HG03342 (cell line): ENCODE measurements around the gene NCCRP1.
A peak's percentile ranks its signal among the peaks of the same experiment; 100 is the strongest.
"Not testable (repeated sequence)": the region's sequence is repeated elsewhere in the genome, so short reads cannot be mapped to it uniquely, and the experiment has no call there.

Source experiments
- ATAC-seq: cut with Tn5 transposase; IDR thresholded peaks from one replicate; pipeline ENCODE4 v1.9.1; 2021; ENCODE audit warnings: mild to moderate bottlenecking, moderate library complexity; ENCODE audit not compliant: unreplicated experiment

The NCCRP1 gene

GRCh38 chr19:39205449-39205764 is 8.6 kb downstream of the NCCRP1 start:
- ATAC-seq = no peak

- no peak for ATAC-seq
Measured at GRCh38 chr19:39206122-39206521, 9.4 kb downstream of the NCCRP1 start.

- ATAC-seq = no peak
Measured at GRCh38 chr19:39207293-39207836, 10.6 kb downstream of the NCCRP1 start.

- ATAC-seq = no peak
Measured at GRCh38 chr19:39208175-39208795, 11.5 kb downstream of the NCCRP1 start.

GRCh38 chr19:39209196-39209595 is 12.4 kb downstream of the NCCRP1 start:
- ATAC-seq = no peak

- ATAC-seq = no peak
Measured at GRCh38 chr19:39211731-39212374, 15.1 kb downstream of the NCCRP1 start.

- no peak for ATAC-seq
Measured at GRCh38 chr19:39212375-39212742, 15.6 kb downstream of the NCCRP1 start.

GRCh38 chr19:39215323-39215722 is 18.6 kb downstream of the NCCRP1 start:
- ATAC-seq = not testable (repeated sequence)

GRCh38 chr19:39217094-39217493 is 20.3 kb downstream of the NCCRP1 start:
- ATAC-seq = no peak

- no peak for ATAC-seq
Measured at GRCh38 chr19:39218230-39219007, 21.7 kb downstream of the NCCRP1 start.

GRCh38 chr19:39219108-39219507 is 22.3 kb downstream of the NCCRP1 start:
- not testable (repeated sequence) for ATAC-seq

- no peak for ATAC-seq
Measured at GRCh38 chr19:39223703-39224279, 27.0 kb downstream of the NCCRP1 start.

- no peak for ATAC-seq
Measured at GRCh38 chr19:39224910-39225309, 28.1 kb downstream of the NCCRP1 start.

GRCh38 chr19:39230096-39230764 is 33.5 kb downstream of the NCCRP1 start:
- ATAC-seq = no peak

- no peak for ATAC-seq
Measured at GRCh38 chr19:39232708-39233107, 35.9 kb downstream of the NCCRP1 start.

GRCh38 chr19:39236527-39236926 is 39.8 kb downstream of the NCCRP1 start:
- no peak for ATAC-seq

GRCh38 chr19:39237200-39238184 is 40.7 kb downstream of the NCCRP1 start:
- ATAC-seq = peak; percentile 58

- no peak for ATAC-seq
Measured at GRCh38 chr19:39238209-39238608, 41.4 kb downstream of the NCCRP1 start.

GRCh38 chr19:39238944-39239343 is 42.2 kb downstream of the NCCRP1 start:
- no peak for ATAC-seq

GRCh38 chr19:39240421-39240820 is 43.7 kb downstream of the NCCRP1 start:
- no peak for ATAC-seq
